ENCODE results near the gene TRIM22.

- TF ChIP-seq POLR2A (IDR thresholded peaks at IDR 0.05; ENCODE audit: low read length) (no peak), GATA1 (IDR thresholded peaks at IDR 0.05; ENCODE audit: low read depth, low read length) (no peak)
These were observed 38.1 kb downstream of the TRIM22 start for GRCh38 chr11:5727691-5728090.

Measured in erythroblast (primary cell).